Central memory CD8-positive, alpha-beta T cell (primary cell): ENCODE data around the gene SCN8A.

Source experiments
- ATAC-seq: fragments of 150-1000 bp; cut with Tn5 transposase; replicated peaks from 2 replicates; pipeline ENCODE4 v1.10.0; 2022; ENCODE audit warnings: mild to moderate bottlenecking, moderate FRiP score, moderate number of reproducible peaks; ENCODE audit not compliant: poor library complexity, severe bottlenecking; ENCODE audit errors: extremely low read depth
- DNase-seq, 2 donors: peaks; one replicate each; pipeline ENCODE4 v3.0.0; 2021; ENCODE audit warnings: low spot score in 2 of 2
- H3K27ac Mint-ChIP-seq: one replicate; pipeline ENCODE4 v1.8.0; 2022; ENCODE audit warnings: low read depth, mild to moderate bottlenecking, moderate library complexity, mixed read lengths
- H3K27me3 Mint-ChIP-seq: one replicate; pipeline ENCODE4 v1.8.0; 2022; ENCODE audit warnings: mixed read lengths
- H3K36me3 Mint-ChIP-seq: one replicate; pipeline ENCODE4 v1.8.0; 2022; ENCODE audit warnings: mild to moderate bottlenecking, moderate library complexity, mixed read lengths; ENCODE audit not compliant: insufficient read depth
- H3K4me1 Mint-ChIP-seq: one replicate; pipeline ENCODE4 v1.8.0; 2022; ENCODE audit warnings: mixed read lengths
- H3K4me3 Mint-ChIP-seq: one replicate; pipeline ENCODE4 v1.8.0; 2022; ENCODE audit warnings: mild to moderate bottlenecking, moderate library complexity, mixed read lengths
- H3K9me3 Mint-ChIP-seq: one replicate; pipeline ENCODE4 v1.8.0; 2022; ENCODE audit warnings: mixed read lengths

The SCN8A gene

DNA sequence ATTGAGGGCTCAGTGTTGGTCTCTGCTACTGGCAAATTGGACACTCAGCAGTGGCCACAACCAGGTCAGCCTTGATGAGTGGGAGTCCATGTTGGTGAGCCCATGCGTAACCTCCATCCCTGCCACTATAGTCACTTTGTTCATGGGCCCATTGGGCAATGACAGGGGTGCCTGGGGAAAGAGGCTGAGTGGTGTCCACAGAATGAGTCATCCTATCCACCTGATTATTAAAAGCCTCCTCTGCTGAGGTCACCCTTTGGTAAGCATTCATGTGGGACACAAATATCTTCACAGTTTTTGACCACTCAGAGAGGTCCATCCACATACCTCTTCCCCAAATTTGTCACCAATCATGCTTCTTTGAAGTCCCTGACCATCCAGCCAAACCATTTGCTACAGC, 207.5 kb downstream of the SCN8A start:
- DNase-seq, result no peak
- H3K4me3 Mint-ChIP-seq, result no peak overlapping the region
- H3K27me3 Mint-ChIP-seq, result no peaks in the 10 kb centered on the region
- no peaks in the 10 kb centered on the region for H3K4me1 Mint-ChIP-seq
- H3K36me3 Mint-ChIP-seq, result peaks cover 2% of the 10 kb centered on the region
- ATAC-seq, result no peak
- no peaks in the 10 kb centered on the region for H3K9me3 Mint-ChIP-seq
- no peak overlapping the region for H3K27ac Mint-ChIP-seq

DNA sequence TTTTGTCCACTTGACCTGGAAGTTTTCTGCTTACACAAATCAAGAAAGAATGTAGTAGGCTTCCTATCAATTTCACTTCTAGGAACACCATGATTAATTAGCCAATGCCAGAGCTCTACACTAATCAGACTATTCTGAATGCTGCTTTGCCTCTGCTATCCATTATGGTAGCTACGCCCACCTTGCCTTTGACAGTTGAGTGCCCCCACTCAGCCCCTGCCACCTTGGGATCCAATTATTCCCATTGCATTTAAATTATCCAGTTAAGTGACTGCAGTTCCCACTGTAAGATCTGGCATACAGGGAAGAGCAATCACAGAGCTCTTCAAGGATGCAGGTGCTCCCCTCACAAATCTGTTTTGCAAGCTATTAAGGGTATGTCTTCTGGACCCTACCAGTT, 210.0 kb downstream of the SCN8A start:
- Mint-ChIP-seq H3K27ac (no peak overlapping the region), H3K9me3 (no peaks in the 10 kb centered on the region), H3K4me1 (no peaks in the 10 kb centered on the region), H3K4me3 (no peak overlapping the region), H3K27me3 (no peaks in the 10 kb centered on the region), H3K36me3 (peaks cover 2% of the 10 kb centered on the region)
- ATAC-seq (no peak), DNase-seq (no peak)

DNA sequence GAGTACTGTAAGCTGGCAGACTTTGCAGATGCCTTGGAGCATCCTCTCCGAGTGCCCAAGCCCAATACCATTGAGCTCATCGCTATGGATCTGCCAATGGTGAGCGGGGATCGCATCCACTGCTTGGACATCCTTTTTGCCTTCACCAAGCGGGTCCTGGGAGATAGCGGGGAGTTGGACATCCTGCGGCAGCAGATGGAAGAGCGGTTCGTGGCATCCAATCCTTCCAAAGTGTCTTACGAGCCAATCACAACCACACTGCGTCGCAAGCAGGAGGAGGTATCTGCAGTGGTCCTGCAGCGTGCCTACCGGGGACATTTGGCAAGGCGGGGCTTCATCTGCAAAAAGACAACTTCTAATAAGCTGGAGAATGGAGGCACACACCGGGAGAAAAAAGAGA, 215.9 kb downstream of the SCN8A start:
- ATAC-seq, result no peak
- Mint-ChIP-seq H3K36me3 (peaks cover 2% of the 10 kb centered on the region), H3K4me3 (no peak overlapping the region), H3K9me3 (no peaks in the 10 kb centered on the region), H3K4me1 (no peaks in the 10 kb centered on the region), H3K27ac (no peak overlapping the region), H3K27me3 (peaks cover 8% of the 10 kb centered on the region)
- DNase-seq, result no peak

DNA sequence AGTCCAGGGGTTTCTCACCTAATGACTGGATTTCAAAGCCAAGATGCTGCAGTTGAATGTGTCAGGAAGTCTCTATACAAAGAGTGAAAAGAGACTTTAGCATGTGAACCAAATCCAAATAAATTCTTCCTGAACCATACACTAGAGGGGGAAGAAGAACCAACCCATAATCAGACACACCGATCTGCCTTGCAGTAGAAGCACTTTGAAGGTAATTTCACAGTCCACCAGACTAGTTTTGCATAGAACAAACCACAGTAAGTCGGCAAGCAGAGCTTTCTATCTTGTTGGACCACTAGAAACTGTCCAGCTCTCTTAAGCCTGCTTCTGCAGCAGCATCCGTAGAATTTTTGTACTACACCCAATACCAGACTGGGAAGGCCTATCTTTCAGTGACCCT, 218.2 kb downstream of the SCN8A start:
- ATAC-seq (no peak), DNase-seq (no peak)
- no peaks in the 10 kb centered on the region for H3K4me1 Mint-ChIP-seq
- H3K36me3 Mint-ChIP-seq, result peaks cover 2% of the 10 kb centered on the region
- no peaks in the 10 kb centered on the region for H3K9me3 Mint-ChIP-seq
- peaks cover 8% of the 10 kb centered on the region for H3K27me3 Mint-ChIP-seq
- H3K4me3 Mint-ChIP-seq, result no peak overlapping the region
- no peak overlapping the region for H3K27ac Mint-ChIP-seq

DNA sequence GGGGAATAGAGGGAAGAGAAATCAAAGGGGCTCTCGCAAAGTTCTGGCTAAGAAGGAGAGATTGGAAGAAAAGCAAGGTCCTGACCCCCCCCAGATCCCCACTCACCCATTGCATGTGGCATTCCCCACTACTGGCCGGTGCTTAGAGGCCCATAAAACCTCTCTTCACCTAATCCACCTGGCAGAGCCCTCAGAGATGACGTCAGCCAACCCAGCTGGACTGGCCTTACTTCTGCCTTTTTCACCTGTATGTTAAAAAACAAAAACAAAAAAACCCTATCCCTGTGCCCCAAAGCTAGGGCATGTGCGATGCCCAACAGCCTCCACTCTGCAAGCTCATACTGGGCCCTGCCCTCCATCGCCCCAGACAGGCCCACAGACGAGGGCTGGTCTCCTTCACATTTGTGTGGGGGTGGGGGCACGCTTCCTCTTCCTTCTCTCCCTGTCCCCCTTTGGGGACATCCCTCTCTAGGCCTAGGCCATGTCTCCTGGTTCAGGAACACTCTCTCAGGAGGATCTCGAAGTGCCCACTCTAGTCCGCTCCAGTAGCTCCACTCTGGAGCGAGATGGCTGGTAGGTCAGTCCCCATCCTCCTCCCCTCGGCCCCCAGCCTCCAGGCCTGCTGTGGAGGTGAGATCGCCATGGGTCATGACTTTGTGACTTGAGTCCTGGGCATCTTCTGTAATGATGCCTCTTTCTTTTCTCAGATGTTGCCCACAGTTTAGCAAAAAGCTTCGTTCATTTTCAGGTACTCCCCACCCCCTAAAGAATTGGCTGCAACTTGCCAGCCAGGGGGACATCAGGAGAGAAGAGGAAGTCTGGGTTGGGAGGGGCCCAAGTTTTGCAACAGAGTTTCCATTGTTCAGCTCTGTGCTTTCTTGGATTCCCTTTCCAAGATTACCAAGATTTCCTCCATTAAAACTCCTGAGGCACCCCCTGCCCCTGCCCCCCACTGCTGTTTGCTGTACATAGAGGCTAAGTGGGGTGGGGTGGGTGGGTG, 220.5 kb downstream of the SCN8A start:
- H3K9me3 Mint-ChIP-seq, result no peaks in the 10 kb centered on the region
- DNase-seq (no peak), ATAC-seq (no peak)
- H3K36me3 Mint-ChIP-seq, result peaks cover 2% of the 10 kb centered on the region
- peaks cover 3% of the 10 kb centered on the region for H3K27me3 Mint-ChIP-seq
- no peak overlapping the region for H3K4me3 Mint-ChIP-seq
- peaks cover 10% of the 10 kb centered on the region for H3K4me1 Mint-ChIP-seq
- no peak overlapping the region for H3K27ac Mint-ChIP-seq

DNA sequence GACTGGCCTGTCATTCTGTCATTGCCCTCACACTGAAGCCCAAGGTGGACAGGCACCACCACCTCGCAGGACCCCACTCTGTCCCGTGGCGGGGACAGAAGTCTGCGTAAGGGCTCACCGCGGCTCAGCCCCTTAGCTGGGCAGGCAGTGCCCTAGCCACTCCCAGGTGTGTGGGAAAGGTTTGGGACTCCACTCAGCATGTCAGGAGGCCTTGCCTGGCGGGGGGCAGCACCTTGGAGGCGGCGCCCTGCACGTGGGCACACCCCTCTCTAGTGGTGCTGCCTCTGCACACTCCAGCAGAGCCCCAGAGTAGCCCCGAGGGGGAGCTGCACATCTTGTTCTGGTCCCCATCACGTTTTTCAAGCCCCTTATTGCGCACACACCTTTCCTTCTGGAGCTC, 221.8 kb downstream of the SCN8A start:
- Mint-ChIP-seq H3K36me3 (peaks cover 2% of the 10 kb centered on the region), H3K27me3 (no peaks in the 10 kb centered on the region), H3K4me1 (peaks cover 10% of the 10 kb centered on the region), H3K4me3 (peak overlapping the region; percentile 52), H3K27ac (no peak overlapping the region), H3K9me3 (no peaks in the 10 kb centered on the region)
- no peak for ATAC-seq
- no peak for DNase-seq

DNA sequence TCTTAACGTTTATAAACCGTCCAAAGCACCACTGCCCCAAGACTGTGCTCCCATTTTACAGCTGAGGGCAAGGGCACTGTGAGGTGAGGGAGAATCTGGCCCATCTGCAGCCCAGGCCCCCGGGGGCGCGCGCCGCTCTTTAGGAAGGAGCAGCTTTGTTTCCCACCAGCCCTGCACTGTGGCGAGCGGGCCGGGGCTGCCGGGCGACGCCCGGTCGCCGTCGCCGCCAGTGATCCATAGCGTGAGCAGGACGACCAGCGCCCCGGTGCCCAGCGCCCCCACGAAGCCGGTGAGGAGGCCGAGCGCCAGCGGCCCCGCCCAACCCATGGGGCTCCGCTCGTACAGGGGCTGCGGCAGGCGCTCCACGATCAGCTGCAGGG, 222.9 kb downstream of the SCN8A start:
- ATAC-seq, result no peak
- Mint-ChIP-seq H3K4me3 (peak overlapping the region; percentile 52), H3K9me3 (no peaks in the 10 kb centered on the region), H3K27me3 (no peaks in the 10 kb centered on the region), H3K4me1 (peaks cover 10% of the 10 kb centered on the region), H3K36me3 (no peaks in the 10 kb centered on the region), H3K27ac (no peak overlapping the region)
- DNase-seq, result no peak

DNA sequence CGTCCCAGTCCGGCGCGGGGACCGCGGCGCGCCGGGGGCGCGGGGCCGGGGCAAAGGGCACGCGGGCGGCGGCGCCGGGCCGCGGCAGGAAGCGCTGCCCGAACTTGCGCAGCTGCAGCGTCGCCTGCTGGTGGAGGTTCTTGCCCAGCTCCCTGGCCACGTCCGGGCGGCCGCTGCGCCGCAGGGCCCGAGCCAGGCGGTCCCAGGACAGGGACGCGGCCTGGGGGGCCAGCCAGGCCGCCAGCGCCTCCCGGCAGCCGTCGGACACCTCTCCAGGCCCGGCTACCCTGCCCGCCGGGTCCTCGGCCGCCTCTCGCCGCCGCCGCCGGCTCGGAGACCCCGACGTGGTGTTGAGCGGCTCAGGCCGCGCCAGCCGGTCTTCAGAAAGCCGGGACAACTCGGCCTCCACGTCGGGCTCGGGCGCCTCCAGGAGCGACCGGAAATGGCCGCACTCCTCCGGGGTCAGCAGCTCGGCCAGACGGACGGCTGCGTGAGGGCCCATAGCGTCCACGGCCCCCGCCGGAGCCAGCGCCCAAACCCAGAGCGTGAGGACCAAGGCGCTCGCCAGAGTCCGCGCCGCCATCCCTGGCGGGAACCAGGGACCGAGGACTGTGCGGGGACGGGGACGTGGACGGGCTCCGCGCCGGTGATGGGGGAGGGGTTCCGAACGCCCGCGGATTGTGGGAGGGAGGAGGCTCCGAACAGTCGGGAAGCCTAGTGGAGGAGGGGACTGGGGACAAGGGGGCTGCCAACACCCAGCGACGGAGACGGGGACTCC, 223.5 kb downstream of the SCN8A start:
- H3K4me1 Mint-ChIP-seq, result peaks cover 11% of the 10 kb centered on the region
- no peaks in the 10 kb centered on the region for H3K9me3 Mint-ChIP-seq
- H3K36me3 Mint-ChIP-seq, result no peaks in the 10 kb centered on the region
- H3K27me3 Mint-ChIP-seq, result no peaks in the 10 kb centered on the region
- peak overlapping the region; percentile 80 for H3K4me3 Mint-ChIP-seq
- DNase-seq, result peak; percentile 25 to 47
- ATAC-seq, result peak; percentile 82
- H3K27ac Mint-ChIP-seq, result peak overlapping the region; percentile 89

DNA sequence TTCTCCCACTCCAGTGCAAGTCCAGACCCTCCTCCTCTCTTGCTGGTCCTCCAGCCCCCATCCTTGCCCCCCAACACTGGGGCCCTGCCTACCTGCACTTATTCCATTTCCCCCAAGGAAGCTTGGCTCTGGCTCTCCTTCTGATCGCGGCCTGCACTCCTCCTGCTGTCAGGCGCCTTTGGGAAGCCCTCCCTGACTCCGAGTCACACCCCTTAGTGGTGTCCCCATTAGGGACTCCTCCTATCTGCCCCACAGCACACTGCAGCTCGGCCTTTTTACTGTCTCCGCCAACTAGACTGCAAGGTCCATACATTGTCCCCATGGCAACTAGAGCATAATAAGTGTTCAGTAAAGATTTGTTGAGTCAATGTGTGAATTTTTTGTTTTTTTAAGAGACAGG, 224.5 kb downstream of the SCN8A start:
- ATAC-seq, result no peak
- no peaks in the 10 kb centered on the region for H3K27me3 Mint-ChIP-seq

DNA sequence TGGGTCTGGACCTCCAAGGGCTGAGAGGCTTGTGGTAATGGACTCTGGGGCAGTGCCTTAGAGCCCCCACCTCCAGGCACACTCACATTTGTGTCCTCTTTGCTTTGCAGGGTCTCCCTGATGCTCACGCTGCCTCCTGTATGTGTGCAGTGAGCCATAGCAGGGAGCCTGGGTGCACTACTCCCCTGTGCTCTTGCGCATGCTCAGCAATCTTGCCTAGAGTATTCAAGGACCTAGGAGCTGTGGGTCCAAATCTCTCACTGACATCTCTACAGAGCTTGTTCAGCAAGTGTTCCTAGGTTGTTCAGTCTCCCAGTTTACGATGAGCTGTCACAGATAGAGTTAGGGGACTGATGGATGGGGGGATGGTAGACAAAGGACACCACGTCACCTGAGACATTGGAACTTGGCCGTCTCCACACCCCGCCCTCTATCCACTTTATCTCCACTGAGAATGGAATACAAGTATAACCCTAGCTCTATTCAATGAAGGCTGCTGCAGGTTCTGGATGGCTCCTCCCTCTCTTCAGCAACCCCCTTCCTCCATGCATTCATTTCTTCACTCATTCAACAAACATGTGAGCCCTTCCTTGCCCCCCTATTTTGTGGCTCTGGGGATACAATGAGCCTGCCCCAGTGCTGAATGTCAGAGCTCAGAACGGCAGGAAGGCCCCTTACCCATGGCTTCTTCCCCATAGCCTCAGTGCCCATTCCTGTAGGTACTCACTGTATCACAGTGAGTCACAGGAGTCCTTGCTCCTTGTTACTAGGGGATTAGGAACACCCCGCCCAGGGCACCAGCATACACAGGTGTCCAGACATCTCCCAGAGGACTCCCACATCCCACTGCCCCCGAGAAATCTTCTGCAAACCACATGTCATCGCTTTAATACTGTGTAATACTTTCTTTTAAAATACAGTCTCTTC, 226.3 kb downstream of the SCN8A start:
- Mint-ChIP-seq H3K27ac (no peak overlapping the region), H3K9me3 (no peaks in the 10 kb centered on the region), H3K27me3 (no peaks in the 10 kb centered on the region), H3K4me3 (peak overlapping the region; percentile 12), H3K36me3 (peaks cover 1% of the 10 kb centered on the region), H3K4me1 (peaks cover 17% of the 10 kb centered on the region)
- ATAC-seq (no peak), DNase-seq (no peak)

More for the DNA sequence above, 224.5 kb downstream of the SCN8A start:
- H3K4me3 Mint-ChIP-seq, result peak overlapping the region; percentile 80
- H3K36me3 Mint-ChIP-seq, result peaks cover 1% of the 10 kb centered on the region
- no peak for DNase-seq
- peak overlapping the region; percentile 89 for H3K27ac Mint-ChIP-seq
- no peaks in the 10 kb centered on the region for H3K9me3 Mint-ChIP-seq
- H3K4me1 Mint-ChIP-seq, result peaks cover 17% of the 10 kb centered on the region

DNA sequence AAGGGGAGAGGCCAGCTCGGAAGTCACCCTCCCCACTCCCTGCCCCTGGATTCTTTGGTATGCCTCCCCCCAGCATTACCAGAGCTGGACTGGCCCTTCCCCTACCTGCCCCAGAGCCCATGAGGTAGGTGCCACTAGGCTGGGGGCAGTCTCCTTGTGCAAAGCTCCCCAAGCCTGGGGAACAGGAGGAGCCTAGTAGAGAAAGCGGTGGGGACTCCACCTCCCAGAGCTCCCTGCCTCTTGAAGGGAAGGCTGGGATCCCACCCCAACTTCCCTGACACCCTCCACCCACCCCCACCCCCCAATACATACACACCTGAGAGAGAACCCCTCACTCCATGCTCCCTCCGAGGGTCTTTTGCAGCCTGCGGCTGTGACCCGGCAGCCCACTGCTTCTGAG, 227.1 kb downstream of the SCN8A start:
- no peaks in the 10 kb centered on the region for H3K27me3 Mint-ChIP-seq
- H3K4me1 Mint-ChIP-seq, result peaks cover 21% of the 10 kb centered on the region
- H3K4me3 Mint-ChIP-seq, result no peak overlapping the region
- ATAC-seq, result no peak
- no peak for DNase-seq
- H3K27ac Mint-ChIP-seq, result no peak overlapping the region
- no peaks in the 10 kb centered on the region for H3K9me3 Mint-ChIP-seq
- peaks cover 1% of the 10 kb centered on the region for H3K36me3 Mint-ChIP-seq
